Ecto neural progenitor cell (in vitro differentiated cells): ENCODE data around the gene KIF26B.

Experiments
- DNase-seq: peaks from one replicate; pipeline ENCODE4 v3.0.0-alpha.2; 2018; ENCODE audit warnings: low spot score

The KIF26B gene

GRCh38 chr1:245279346-245279745, 124.6 kb downstream of the KIF26B start:
- peak; percentile 19 for DNase-seq

GRCh38 chr1:245283001-245283400, 128.2 kb downstream of the KIF26B start:
- DNase-seq = no peak

GRCh38 chr1:245285168-245285567, 130.4 kb downstream of the KIF26B start:
- DNase-seq = no peak

- no peak for DNase-seq
These were observed 134.0 kb downstream of the KIF26B start for GRCh38 chr1:245288796-245289195.

- DNase-seq = peak; percentile 29
These were observed 136.1 kb downstream of the KIF26B start for GRCh38 chr1:245290836-245291235.

GRCh38 chr1:245291351-245291750, 136.6 kb downstream of the KIF26B start:
- peak; percentile 18 for DNase-seq

- no peak for DNase-seq
These were observed 137.4 kb downstream of the KIF26B start for GRCh38 chr1:245292141-245292540.

GRCh38 chr1:245292553-245292952, 137.8 kb downstream of the KIF26B start:
- no peak for DNase-seq

- DNase-seq = no peak
These were observed 139.2 kb downstream of the KIF26B start for GRCh38 chr1:245294020-245294419.

- no peak for DNase-seq
These were observed 144.0 kb downstream of the KIF26B start for GRCh38 chr1:245298781-245299180.

GRCh38 chr1:245301162-245301580, 146.4 kb downstream of the KIF26B start:
- DNase-seq = no peak

GRCh38 chr1:245301921-245302320, 147.1 kb downstream of the KIF26B start:
- no peak for DNase-seq

GRCh38 chr1:245304698-245305097, 149.9 kb downstream of the KIF26B start:
- DNase-seq = no peak

GRCh38 chr1:245306020-245306419, 151.2 kb downstream of the KIF26B start:
- no peak for DNase-seq

- DNase-seq = no peak
These were observed 152.0 kb downstream of the KIF26B start for GRCh38 chr1:245306628-245307410.

- peak; percentile 64 for DNase-seq
These were observed 156.1 kb downstream of the KIF26B start for GRCh38 chr1:245310571-245311531.

GRCh38 chr1:245311887-245312536, 157.2 kb downstream of the KIF26B start:
- no peak for DNase-seq

GRCh38 chr1:245313576-245313975, 158.8 kb downstream of the KIF26B start:
- DNase-seq = no peak

- no peak for DNase-seq
These were observed 162.0 kb downstream of the KIF26B start for GRCh38 chr1:245316784-245317183.

- DNase-seq = no peak
These were observed 162.4 kb downstream of the KIF26B start for GRCh38 chr1:245317217-245317616.

- no peak for DNase-seq
These were observed 164.3 kb downstream of the KIF26B start for GRCh38 chr1:245319094-245319493.

GRCh38 chr1:245322673-245323072, 167.9 kb downstream of the KIF26B start:
- DNase-seq = no peak
